Measurements from ENCODE around the gene UCK2.

UCK2 gene

DNA sequence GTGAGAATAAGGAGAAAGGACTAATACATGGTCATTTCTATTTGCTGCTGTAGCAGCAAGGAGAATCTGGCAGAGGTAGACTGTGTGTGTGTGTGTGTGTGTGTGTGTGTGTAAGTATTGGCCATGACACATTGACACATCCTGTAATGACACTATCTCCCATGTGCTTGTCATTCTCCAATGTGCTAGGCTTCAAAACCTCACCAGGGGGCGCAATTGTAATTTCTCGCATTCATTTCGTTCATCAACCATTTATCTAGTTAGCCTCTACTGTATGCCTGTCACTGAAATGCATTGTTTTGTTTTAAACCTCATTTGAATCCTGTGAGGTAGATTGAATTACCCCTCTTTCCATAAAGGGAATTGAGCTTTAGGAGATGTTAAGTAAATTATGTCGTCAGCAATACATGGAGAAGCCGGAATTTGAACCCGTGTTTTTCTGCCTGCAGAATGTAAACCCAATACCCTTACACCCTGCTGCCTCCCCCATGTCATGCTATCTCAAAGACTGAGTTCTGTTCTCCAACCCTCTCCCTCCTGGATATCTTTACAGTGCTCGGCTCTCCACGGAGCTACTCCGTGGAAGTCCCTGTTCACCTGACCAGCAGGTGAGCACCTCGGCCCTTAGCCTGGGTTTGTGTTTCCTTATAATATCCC is 100.8 kb downstream of the UCK2 start:
- H3K36me3 Mint-ChIP-seq (ENCODE audit: low read depth) = no peaks in the 10 kb centered on the region

DNA sequence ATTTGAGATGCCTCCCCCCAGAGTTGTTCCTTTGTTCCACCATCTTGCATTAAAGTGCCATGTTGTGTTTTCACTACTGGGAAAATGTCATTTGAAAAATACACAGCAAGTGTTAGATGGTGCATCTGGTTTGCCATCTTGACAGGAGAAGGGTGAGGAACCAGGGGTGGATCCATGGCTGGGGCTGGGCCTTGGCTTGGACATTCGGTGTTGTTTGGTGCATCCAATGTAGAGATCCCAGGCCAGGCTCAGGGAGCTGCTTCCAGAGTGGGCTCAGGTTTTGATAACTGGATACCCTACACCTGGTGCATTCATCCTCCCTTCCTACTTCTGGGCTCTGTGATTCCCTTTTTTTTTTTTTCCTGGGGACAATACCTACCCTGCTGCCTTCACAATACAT is 103.5 kb downstream of the UCK2 start:
- Mint-ChIP-seq H3K27ac (no peak overlapping the region), H3K4me1 (ENCODE audit: low read depth) (no peaks in the 10 kb centered on the region), H3K36me3 (ENCODE audit: low read depth) (no peaks in the 10 kb centered on the region), H3K9me3 (no peaks in the 10 kb centered on the region), H3K27me3 (peaks cover 29% of the 10 kb centered on the region), H3K4me3 (no peak overlapping the region)
- DNase-seq = no peak

More for the DNA sequence above, 100.8 kb downstream of the UCK2 start:
- Mint-ChIP-seq H3K27ac (no peak overlapping the region), H3K4me3 (no peak overlapping the region), H3K27me3 (peaks cover 40% of the 10 kb centered on the region), H3K4me1 (ENCODE audit: low read depth) (no peaks in the 10 kb centered on the region), H3K9me3 (no peaks in the 10 kb centered on the region)
- DNase-seq = no peak

DNA sequence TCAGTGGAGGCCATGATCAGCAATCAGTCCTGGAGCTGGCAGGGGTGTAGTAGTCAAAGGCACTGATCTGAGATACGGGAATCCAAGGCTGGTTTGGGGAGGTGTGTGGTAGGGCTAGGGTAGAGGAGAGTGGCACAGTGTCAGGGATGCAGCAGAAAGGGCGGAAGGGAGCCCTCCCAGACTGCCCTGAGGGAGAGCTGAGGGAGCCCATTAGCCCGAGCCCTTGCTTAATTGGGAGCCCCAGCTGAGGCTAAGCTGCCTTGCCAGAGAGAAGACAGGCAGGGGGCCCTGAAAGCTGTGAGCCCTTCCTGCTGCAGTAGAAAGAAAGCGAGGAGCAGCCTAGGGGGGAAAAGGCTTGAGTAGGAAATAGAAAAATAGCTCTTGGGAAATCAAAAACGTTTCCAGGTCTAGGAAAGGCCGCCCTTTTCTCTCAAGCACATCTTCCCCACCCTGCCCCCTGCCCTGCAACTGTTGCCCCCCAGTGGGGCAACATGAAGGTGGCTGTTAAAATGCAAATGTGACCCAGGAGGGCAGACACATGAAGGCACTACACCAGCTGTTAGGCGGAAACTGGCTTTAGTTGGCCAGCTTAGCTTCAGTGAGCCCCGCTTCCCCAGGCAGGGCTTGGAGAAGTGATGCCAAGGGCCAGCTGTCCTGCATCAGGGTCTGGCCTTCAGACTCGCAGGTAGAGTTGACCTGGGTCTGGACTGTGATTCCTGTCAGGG is 106.2 kb downstream of the UCK2 start:
- H3K9me3 Mint-ChIP-seq = no peaks in the 10 kb centered on the region
- H3K36me3 Mint-ChIP-seq (ENCODE audit: low read depth) = no peaks in the 10 kb centered on the region
- H3K4me3 Mint-ChIP-seq = no peak overlapping the region
- no peaks in the 10 kb centered on the region for H3K4me1 Mint-ChIP-seq (ENCODE audit: low read depth)
- H3K27ac Mint-ChIP-seq = no peak overlapping the region
- H3K27me3 Mint-ChIP-seq = peaks cover 11% of the 10 kb centered on the region
- no peak for DNase-seq

DNA sequence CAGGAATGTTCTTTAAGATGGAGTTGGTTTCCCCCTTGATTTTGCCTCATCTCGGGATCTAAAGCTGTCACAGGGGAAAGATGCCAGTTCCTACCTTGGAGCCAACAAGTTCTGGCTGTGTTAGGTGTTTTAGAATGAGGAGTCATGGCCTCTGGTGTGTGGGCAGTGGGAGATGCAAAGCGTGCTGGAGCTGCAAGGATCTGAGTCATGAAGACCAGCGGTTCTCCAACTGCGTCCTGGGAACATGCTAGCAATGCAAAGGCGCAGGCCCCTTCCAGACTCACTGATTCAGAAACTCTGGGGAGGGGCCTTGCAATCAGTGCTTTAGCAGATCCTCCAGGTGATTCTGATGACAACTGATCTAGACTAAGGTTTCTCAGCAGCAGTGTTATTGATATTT is 109.1 kb downstream of the UCK2 start:
- DNase-seq = no peak
- Mint-ChIP-seq H3K27ac (no peak overlapping the region), H3K27me3 (peaks cover 4% of the 10 kb centered on the region), H3K4me1 (ENCODE audit: low read depth) (no peaks in the 10 kb centered on the region), H3K36me3 (ENCODE audit: low read depth) (no peaks in the 10 kb centered on the region), H3K4me3 (no peak overlapping the region), H3K9me3 (no peaks in the 10 kb centered on the region)

DNA sequence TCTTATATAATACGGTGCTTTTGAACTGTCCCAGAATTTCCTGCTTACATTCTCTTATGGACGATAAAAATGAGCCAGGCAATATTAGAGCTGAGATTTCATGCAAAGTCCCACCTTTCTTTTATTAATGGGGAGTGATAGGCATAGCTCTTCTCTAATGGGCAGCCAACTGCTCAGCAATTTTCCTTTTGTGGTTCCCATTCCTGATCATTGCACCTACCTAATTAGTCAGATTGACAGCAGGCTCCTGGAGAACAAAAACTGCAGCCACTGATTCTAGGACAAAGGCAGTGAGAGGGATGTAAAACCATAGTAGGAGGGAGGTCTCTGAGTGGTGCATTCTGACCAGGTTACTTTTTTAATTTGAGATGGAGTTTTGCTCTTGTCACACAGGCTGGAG is 110.4 kb downstream of the UCK2 start:
- no peak for DNase-seq
- H3K27ac Mint-ChIP-seq = no peak overlapping the region
- no peak overlapping the region for H3K4me3 Mint-ChIP-seq
- peaks cover 4% of the 10 kb centered on the region for H3K27me3 Mint-ChIP-seq
- H3K36me3 Mint-ChIP-seq (ENCODE audit: low read depth) = no peaks in the 10 kb centered on the region
- no peaks in the 10 kb centered on the region for H3K9me3 Mint-ChIP-seq
- H3K4me1 Mint-ChIP-seq (ENCODE audit: low read depth) = no peaks in the 10 kb centered on the region

DNA sequence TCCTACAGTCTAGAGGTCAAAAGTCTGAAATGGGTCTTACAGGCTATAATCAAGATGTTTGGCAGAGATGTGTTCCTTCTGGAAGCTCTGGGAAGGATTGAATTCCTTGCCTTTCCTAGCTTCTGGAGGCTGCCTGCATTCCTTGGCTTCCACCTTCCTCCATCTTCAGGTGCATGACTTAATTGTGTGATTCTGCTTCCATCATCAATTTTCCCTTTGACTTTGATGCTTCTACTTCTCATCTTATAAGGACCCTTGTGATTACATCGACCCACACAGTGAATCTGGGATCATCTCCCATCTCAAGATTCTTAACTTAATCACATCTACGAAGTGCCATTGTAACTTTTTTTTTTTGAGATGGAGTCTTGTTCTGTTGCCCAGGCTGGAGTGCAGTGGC is 111.4 kb downstream of the UCK2 start:
- H3K4me3 Mint-ChIP-seq = no peak overlapping the region
- no peaks in the 10 kb centered on the region for H3K4me1 Mint-ChIP-seq (ENCODE audit: low read depth)

DNA sequence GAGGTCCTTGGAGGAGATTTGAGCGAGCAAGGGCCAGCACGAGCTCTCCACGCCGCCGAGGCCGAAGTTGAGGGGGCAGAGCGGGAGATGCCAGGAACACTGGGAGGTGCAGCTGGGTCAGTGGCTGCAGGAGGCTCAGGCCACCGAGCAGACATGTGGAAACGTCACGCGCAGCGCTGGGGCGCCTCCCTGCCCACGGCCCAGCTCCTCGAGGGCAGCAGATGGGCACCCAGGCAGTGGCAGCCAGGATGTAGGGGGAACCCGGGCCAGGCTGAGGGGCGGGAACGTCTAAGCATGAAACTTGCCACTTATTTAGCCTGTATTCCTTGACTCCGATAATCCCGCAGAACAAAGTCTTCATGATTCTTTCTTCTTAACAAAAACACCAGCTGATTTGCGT is 114.1 kb downstream of the UCK2 start:
- H3K9me3 Mint-ChIP-seq = no peaks in the 10 kb centered on the region
- H3K4me1 Mint-ChIP-seq (ENCODE audit: low read depth) = no peaks in the 10 kb centered on the region
- H3K27ac Mint-ChIP-seq = no peak overlapping the region
- H3K27me3 Mint-ChIP-seq = no peaks in the 10 kb centered on the region
- no peak overlapping the region for H3K4me3 Mint-ChIP-seq
- no peaks in the 10 kb centered on the region for H3K36me3 Mint-ChIP-seq (ENCODE audit: low read depth)
- no peak for DNase-seq

More for the DNA sequence above, 111.4 kb downstream of the UCK2 start:
- Mint-ChIP-seq H3K27me3 (no peaks in the 10 kb centered on the region), H3K27ac (no peak overlapping the region), H3K36me3 (ENCODE audit: low read depth) (no peaks in the 10 kb centered on the region), H3K9me3 (no peaks in the 10 kb centered on the region)
- no peak for DNase-seq

DNA sequence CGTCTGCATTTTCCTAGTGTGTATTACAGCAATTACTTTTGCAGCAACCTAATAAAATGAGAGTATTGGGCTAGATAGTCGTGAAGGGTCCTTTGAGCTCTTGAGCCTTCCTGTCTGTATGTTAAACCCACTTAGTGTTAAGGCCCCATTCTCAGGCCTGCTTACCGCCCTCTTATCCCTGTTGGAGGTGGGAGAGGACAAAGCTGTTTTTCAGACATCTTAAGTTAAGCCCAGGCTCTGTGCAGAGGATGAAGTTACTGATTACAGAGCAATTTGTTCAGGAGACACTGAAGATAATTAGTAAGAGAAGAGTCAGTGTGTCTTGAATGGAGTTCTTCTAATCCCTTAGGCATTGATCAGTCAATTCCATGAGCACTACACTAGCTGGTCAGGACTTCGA is 114.6 kb downstream of the UCK2 start:
- Mint-ChIP-seq H3K27ac (no peak overlapping the region), H3K9me3 (no peaks in the 10 kb centered on the region), H3K36me3 (ENCODE audit: low read depth) (no peaks in the 10 kb centered on the region), H3K27me3 (no peaks in the 10 kb centered on the region), H3K4me1 (ENCODE audit: low read depth) (no peaks in the 10 kb centered on the region), H3K4me3 (no peak overlapping the region)
- no peak for DNase-seq

DNA sequence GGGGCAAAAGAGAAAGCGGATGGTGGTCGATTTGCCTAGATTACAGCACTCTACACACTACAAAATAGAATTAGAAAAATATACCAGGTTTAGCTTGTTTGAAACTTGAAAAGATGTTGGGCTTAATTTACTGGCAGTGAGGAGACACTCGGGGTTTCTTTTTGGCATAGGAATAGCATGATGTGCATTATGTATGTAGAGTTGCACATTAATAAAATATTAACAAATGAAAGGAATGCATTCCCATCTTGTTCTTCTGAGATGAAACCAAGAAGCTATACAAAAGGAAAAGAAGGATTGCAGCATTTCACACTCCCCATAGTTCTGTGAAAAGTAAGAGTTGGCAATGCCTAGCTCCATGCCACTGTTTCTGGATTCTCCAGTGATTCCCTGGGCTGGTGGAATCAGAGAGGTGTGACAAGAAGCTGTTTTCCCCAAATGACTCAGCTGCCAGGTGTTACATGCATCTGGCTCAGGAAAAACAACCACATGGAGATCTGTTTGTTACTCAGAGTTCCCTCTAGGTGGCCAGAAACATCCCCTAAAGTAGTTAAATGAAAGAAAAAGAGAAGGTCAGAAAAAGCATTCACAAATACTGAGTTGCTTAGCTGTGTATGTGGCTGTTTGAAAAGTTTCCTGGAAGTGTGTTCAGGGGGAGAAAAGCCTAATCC is 115.6 kb downstream of the UCK2 start:
- Mint-ChIP-seq H3K27me3 (peaks cover 6% of the 10 kb centered on the region), H3K36me3 (ENCODE audit: low read depth) (no peaks in the 10 kb centered on the region), H3K4me3 (no peak overlapping the region), H3K27ac (no peak overlapping the region), H3K4me1 (ENCODE audit: low read depth) (no peaks in the 10 kb centered on the region), H3K9me3 (no peaks in the 10 kb centered on the region)
- no peak for DNase-seq

DNA sequence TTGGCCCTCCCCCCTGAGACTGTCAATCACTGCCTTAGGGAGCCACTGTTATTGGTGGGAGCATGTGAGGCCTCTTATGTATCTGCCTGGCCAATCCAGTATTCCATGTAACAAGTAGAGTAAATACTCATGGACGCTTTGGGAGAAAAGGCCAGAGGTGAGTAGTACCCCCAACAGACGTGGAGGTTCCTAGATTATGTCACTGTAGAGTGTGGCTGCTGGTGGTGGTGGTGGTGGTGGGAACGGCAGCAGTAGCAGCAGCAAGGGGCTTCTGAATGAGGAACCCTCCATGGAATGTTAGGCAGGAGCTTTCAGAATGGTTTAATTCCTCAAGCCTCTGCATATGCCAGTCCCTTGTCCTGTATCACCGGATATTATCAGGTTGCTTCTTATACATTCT is 118.5 kb downstream of the UCK2 start:
- no peaks in the 10 kb centered on the region for H3K4me1 Mint-ChIP-seq (ENCODE audit: low read depth)
- DNase-seq = no peak
- H3K9me3 Mint-ChIP-seq = no peaks in the 10 kb centered on the region
- no peaks in the 10 kb centered on the region for H3K36me3 Mint-ChIP-seq (ENCODE audit: low read depth)
- peaks cover 11% of the 10 kb centered on the region for H3K27me3 Mint-ChIP-seq
- H3K27ac Mint-ChIP-seq = no peak overlapping the region
- no peak overlapping the region for H3K4me3 Mint-ChIP-seq

DNA sequence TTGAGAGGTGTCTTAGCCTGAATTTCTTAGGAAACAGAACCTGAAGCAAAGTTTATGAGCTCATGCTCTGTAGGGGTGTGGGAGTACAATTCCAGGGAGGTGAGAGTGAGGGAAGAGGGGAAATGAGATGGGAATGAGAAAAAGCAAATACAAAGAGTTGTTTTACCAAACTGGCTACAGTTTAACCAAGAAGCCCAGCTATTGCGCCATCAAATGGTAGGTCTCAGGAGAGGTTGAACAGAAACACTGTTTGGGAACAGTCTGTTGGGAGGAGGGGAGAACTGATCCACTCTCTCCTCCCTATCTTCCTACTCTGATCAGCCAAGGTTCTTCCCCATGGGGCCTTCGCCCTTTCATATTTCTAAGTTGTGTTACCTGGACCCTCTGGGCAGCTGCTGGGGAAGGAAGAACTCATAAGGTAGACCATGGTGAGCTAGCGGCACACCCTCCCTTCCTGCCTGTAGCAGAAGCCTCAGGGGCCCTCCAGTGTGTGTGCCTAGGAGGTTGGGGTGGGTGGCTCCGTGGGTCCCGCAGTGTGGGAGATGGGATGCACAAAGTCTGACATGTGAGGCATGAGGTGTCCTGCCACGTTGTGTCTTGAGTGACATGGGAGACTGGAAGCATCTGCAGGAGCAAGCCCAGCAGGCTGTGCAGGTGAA is 120.5 kb downstream of the UCK2 start:
- Mint-ChIP-seq H3K27me3 (peaks cover 11% of the 10 kb centered on the region), H3K36me3 (ENCODE audit: low read depth) (no peaks in the 10 kb centered on the region)

DNA sequence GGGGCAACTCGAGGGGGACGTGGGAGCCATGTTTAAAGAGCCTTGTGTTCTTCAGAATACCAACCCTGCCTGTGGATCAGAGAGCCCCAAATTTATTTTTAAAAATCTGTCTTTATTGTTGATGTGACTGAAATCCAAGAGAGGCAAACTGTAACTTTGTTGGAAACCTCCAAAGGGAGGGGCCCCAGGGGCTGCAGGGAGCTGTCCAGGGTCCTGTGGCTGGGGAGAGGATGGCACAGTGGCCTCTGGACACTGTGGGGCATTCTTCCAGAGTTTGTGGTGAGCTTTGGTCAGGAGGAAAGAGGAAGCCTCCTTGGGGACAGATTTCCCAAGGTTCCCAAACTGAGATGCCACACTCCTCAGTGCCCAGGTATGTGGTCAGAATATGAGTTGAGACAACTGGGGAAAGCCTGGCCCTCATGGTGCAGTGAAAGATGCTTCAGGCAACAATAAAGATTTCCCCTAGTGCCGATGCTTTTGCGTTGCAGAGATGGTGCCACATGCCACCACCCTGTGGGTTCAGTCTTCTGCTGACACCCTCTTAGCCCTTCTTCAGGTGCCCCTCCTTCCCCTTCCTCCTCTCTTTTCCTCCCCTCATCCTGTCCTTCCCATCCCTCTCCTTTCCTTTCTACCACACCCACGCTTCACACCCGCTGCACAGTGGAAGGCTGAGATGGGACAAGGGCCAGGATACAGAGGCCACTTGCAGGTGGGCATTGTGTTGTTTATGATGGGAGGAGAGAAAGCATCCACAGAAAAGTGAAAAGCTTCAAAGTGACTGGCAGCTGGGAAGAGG is 122.1 kb downstream of the UCK2 start:
- DNase-seq = no peak
- peaks cover 14% of the 10 kb centered on the region for H3K27me3 Mint-ChIP-seq

More for the DNA sequence above, 120.5 kb downstream of the UCK2 start:
- H3K4me3 Mint-ChIP-seq = no peak overlapping the region
- no peak for DNase-seq
- no peaks in the 10 kb centered on the region for H3K9me3 Mint-ChIP-seq
- H3K27ac Mint-ChIP-seq = no peak overlapping the region
- no peaks in the 10 kb centered on the region for H3K4me1 Mint-ChIP-seq (ENCODE audit: low read depth)

DNA sequence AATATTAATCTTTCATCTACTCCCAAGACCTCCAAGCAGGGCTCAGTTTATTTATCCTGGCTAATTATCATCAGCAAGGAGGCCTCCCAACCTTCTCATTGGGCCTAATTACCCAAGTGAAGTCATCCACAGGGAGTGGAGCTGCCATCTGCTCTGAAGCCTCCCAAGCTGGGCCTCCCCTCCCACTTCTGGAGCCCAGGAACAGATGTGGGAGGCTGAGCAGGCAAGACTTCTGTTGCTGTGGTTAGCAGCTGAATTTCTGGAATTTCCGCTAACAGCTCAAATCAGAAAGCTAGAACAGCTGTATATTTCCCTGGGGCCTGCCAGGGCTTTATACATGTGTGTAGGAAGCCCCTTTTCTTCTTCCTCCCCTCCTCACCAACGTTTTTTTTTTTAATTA is 127.5 kb downstream of the UCK2 start:
- no peaks in the 10 kb centered on the region for H3K4me1 Mint-ChIP-seq (ENCODE audit: low read depth)
- H3K36me3 Mint-ChIP-seq (ENCODE audit: low read depth) = no peaks in the 10 kb centered on the region
- H3K27me3 Mint-ChIP-seq = peaks cover 5% of the 10 kb centered on the region
- no peaks in the 10 kb centered on the region for H3K9me3 Mint-ChIP-seq
- no peak overlapping the region for H3K27ac Mint-ChIP-seq
- no peak overlapping the region for H3K4me3 Mint-ChIP-seq
- DNase-seq = no peak

More for the DNA sequence above, 122.1 kb downstream of the UCK2 start:
- Mint-ChIP-seq H3K4me1 (ENCODE audit: low read depth) (no peaks in the 10 kb centered on the region), H3K27ac (no peak overlapping the region), H3K4me3 (no peak overlapping the region), H3K9me3 (no peaks in the 10 kb centered on the region), H3K36me3 (ENCODE audit: low read depth) (no peaks in the 10 kb centered on the region)

DNA sequence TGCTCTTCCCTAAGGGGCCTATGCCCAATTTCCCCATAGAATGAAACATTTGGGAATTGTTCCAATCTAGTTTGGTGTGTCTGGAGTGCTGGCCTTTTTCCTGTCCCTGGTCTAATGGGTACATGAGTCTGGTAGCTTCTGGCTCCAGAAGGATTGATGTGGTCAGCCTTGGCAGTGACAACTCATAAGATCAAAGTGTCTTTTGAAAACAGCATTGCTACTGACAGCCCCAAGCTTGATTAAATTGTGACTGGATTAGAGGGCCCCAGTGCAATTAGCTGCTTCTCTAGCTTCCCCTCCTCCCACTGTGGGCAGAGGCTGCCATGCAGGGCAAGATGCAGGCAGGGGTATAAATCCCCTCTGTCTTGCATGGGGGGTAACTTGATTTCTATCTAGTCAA is 130.9 kb downstream of the UCK2 start:
- Mint-ChIP-seq H3K27ac (no peak overlapping the region), H3K9me3 (no peaks in the 10 kb centered on the region), H3K4me1 (ENCODE audit: low read depth) (no peaks in the 10 kb centered on the region), H3K36me3 (ENCODE audit: low read depth) (no peaks in the 10 kb centered on the region), H3K4me3 (no peak overlapping the region), H3K27me3 (peaks cover 7% of the 10 kb centered on the region)
- no peak for DNase-seq
